NT2/D1 (cell line): Measurements from ENCODE around the gene EMC8.

Experiments used
- DNase-seq: peaks from one replicate; pipeline ENCODE4 v3.0.0-alpha.2; 2011; ENCODE audit warnings: low read depth, low spot score
- H3K27me3 ChIP-seq: 2 replicates; pipeline ENCODE4 v1.6.0; 2011; ENCODE audit warnings: mild to moderate bottlenecking; ENCODE audit not compliant: insufficient read length, insufficient read depth
- H3K36me3 ChIP-seq: 2 replicates; pipeline ENCODE4 v1.6.1; 2011; ENCODE audit warnings: mild to moderate bottlenecking, low read length, mixed read lengths; ENCODE audit not compliant: insufficient read depth, insufficient read length
- H3K4me1 ChIP-seq: 2 replicates; pipeline ENCODE4 v1.5.1; 2011; ENCODE audit not compliant: insufficient read depth, insufficient read length
- H3K4me3 ChIP-seq: 2 replicates; pipeline ENCODE4 v1.5.1; 2011; ENCODE audit warnings: low read depth; ENCODE audit not compliant: insufficient read length
- H3K9ac ChIP-seq: 2 replicates; pipeline ENCODE4 v1.6.0; 2011; ENCODE audit warnings: low read depth; ENCODE audit not compliant: insufficient read length
- H3K9me3 ChIP-seq: 2 replicates; pipeline ENCODE4 v1.5.1; 2011; ENCODE audit warnings: mild to moderate bottlenecking, low read length; ENCODE audit not compliant: insufficient read depth
- SUZ12 ChIP-seq: IDR thresholded peaks from 2 replicates; pipeline ENCODE4 v1.6.1; 2011; ENCODE audit not compliant: insufficient read length, insufficient read depth; ENCODE audit errors: extremely low read depth
- YY1 ChIP-seq: IDR thresholded peaks from 2 replicates; pipeline ENCODE4 v1.6.1; 2011; ENCODE audit not compliant: insufficient read length, insufficient read depth
- ZNF274 ChIP-seq: IDR thresholded peaks from 2 replicates; pipeline ENCODE4 v1.6.1; 2011; ENCODE audit warnings: mild to moderate bottlenecking, low read depth, low read length

The EMC8 gene

GRCh38 chr16:85774136-85774535, 25.2 kb downstream of the EMC8 start:
- Histone ChIP-seq H3K9ac (no peak overlapping the region), H3K27me3 (no peaks in the 10 kb centered on the region), H3K4me3 (no peak overlapping the region), H3K4me1 (no peaks in the 10 kb centered on the region), H3K9me3 (no peaks in the 10 kb centered on the region), H3K36me3 (peaks cover 48% of the 10 kb centered on the region)
- no peak for DNase-seq
- TF ChIP-seq SUZ12 (no peak), YY1 (no peak), ZNF274 (no peak)

DNA sequence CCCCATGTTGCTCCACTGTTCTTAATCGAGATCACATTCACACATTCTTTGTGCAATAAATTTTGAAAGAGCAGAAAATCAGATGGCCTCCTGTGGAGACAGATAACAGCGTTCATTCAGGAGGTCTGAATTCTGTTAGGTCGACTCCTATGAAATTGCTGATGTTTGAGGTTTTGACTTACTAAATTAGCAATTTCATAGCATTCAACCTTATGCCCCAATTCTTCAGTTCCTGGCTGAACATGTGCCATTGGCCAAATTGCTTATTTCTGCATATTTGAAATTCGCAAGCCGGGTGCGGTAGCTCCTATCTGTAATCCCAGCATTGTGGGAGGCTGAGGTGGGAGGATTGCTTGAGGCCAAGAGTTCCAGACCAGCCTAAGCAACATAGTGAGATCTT, 26.3 kb downstream of the EMC8 start:
- TF ChIP-seq ZNF274 (no peak), SUZ12 (no peak), YY1 (no peak)
- H3K36me3 ChIP-seq = peaks cover 37% of the 10 kb centered on the region
- no peaks in the 10 kb centered on the region for H3K27me3 ChIP-seq
- no peak overlapping the region for H3K4me3 ChIP-seq
- no peaks in the 10 kb centered on the region for H3K9me3 ChIP-seq
- no peak for DNase-seq
- peaks cover 1% of the 10 kb centered on the region for H3K4me1 ChIP-seq
- no peak overlapping the region for H3K9ac ChIP-seq

DNA sequence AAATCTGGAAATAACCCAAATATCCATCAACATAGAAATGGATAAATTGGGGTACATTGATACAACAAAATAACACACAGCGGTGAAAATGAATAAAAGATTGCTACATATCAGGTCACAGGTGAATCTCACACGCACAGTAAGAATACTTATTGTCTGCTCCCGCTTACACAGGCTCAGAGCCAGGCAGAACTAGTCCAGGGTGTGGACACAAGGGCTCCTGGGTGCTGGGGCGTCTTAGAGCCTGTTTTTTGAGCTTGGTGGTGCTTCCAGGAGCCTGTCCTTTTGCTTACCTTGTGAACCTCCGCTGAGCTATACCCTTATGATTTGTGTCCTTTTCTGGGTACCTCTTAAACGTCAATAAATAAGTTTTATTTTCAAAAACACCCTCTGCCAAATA, 28.6 kb downstream of the EMC8 start:
- TF ChIP-seq SUZ12 = no peak
- no peak for TF ChIP-seq YY1
- no peak for TF ChIP-seq ZNF274
- no peak for DNase-seq
- Histone ChIP-seq H3K4me3 (no peak overlapping the region), H3K9me3 (no peaks in the 10 kb centered on the region), H3K36me3 (peaks cover 18% of the 10 kb centered on the region), H3K4me1 (peaks cover 16% of the 10 kb centered on the region), H3K9ac (no peak overlapping the region), H3K27me3 (no peaks in the 10 kb centered on the region)

DNA sequence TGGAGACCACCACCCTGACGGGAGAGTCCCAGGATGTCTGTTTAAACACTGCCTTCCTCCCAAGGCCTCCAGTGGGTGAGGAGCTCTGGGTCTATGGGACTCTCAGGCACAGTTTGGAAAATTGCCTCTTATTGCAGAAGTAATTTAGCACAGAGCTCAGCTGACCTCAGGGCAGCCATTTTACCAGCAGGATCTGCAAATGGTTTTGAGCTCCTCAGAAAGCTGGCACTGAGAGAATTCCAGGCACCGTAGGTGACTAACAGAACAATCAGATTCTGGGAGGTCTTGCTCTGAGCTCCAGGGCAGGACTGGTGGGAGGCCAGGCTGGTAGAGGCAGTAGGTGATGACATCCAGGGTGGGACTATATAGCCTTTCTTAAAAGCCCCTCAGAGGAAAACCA, 31.1 kb downstream of the EMC8 start:
- peaks cover 10% of the 10 kb centered on the region for H3K36me3 ChIP-seq
- H3K9ac ChIP-seq = peak overlapping the region; percentile 27
- H3K27me3 ChIP-seq = no peaks in the 10 kb centered on the region
- peaks cover 25% of the 10 kb centered on the region for H3K4me1 ChIP-seq
- peak; percentile 50 for TF ChIP-seq YY1
- TF ChIP-seq SUZ12 = no peak
- no peak for TF ChIP-seq ZNF274
- H3K4me3 ChIP-seq = no peak overlapping the region
- DNase-seq = peak; percentile 79
- H3K9me3 ChIP-seq = no peaks in the 10 kb centered on the region

DNA sequence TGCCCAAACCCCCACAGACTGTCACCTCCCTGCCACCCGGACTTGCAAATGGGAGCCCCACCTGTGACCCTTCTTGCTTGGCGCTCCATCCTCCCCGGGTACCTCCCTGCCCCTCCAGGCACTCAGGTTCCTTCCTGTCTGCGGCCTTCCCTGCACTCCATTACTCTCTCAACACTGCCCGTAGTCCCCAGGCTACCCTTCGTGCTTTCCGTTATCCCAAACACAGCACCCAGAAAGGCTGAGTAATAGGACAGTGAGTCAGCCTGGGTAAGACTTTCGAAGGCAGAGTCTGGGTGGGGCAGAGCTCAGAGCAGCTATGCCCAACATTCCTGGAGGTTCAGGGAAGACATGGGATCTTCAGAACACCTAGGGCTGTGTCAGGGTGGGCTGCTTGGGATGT, 31.8 kb downstream of the EMC8 start:
- Histone ChIP-seq H3K9ac (peak overlapping the region; percentile 47), H3K36me3 (peaks cover 10% of the 10 kb centered on the region), H3K4me1 (peaks cover 25% of the 10 kb centered on the region), H3K27me3 (no peaks in the 10 kb centered on the region), H3K9me3 (no peaks in the 10 kb centered on the region), H3K4me3 (no peak overlapping the region)
- TF ChIP-seq YY1 (no peak), SUZ12 (no peak), ZNF274 (no peak)
- DNase-seq = no peak

GRCh38 chr16:85765767-85766166, 33.6 kb downstream of the EMC8 start:
- Histone ChIP-seq H3K36me3 (peaks cover 3% of the 10 kb centered on the region), H3K27me3 (no peaks in the 10 kb centered on the region), H3K4me3 (no peak overlapping the region), H3K9me3 (no peaks in the 10 kb centered on the region), H3K9ac (no peak overlapping the region), H3K4me1 (peaks cover 25% of the 10 kb centered on the region)
- no peak for TF ChIP-seq YY1
- TF ChIP-seq ZNF274 = no peak
- no peak for TF ChIP-seq SUZ12
- no peak for DNase-seq

GRCh38 chr16:85765211-85765610, 34.1 kb downstream of the EMC8 start:
- no peak for TF ChIP-seq ZNF274
- no peak for TF ChIP-seq YY1
- TF ChIP-seq SUZ12 = no peak
- H3K27me3 ChIP-seq = no peaks in the 10 kb centered on the region
- H3K9me3 ChIP-seq = no peaks in the 10 kb centered on the region
- DNase-seq = no peak
- H3K9ac ChIP-seq = no peak overlapping the region
- no peak overlapping the region for H3K4me3 ChIP-seq
- H3K36me3 ChIP-seq = no peaks in the 10 kb centered on the region
- peaks cover 25% of the 10 kb centered on the region for H3K4me1 ChIP-seq

- TF ChIP-seq YY1 (no peak), SUZ12 (no peak), ZNF274 (no peak)
- Histone ChIP-seq H3K36me3 (no peaks in the 10 kb centered on the region), H3K27me3 (no peaks in the 10 kb centered on the region), H3K4me1 (peaks cover 25% of the 10 kb centered on the region), H3K9me3 (no peaks in the 10 kb centered on the region), H3K4me3 (no peak overlapping the region), H3K9ac (no peak overlapping the region)
- no peak for DNase-seq
Measured at GRCh38 chr16:85763616-85764015, 35.7 kb downstream of the EMC8 start.
